CD4-positive, CD25-positive, alpha-beta regulatory T cell (primary cell): ENCODE measurements around the gene BRI3. TPM values are rescaled to one million over a fixed set of nuclear protein-coding genes. Genes with fewer than 3 reads are reported as not detected.
A peak's percentile ranks its signal among the peaks of the same experiment; 100 is the strongest.

Source experiments
- ATAC-seq, 2 donors: fragments of 150-1000 bp; cut with Tn5 transposase; one replicate each; pipeline ENCODE4 v1.10.0; 2021; ENCODE audit warnings: low read depth in 2 of 2, moderate number of reproducible peaks in 2 of 2, moderate library complexity in 1 of 2
- DNase-seq, 3 donors: peaks; one replicate each; pipeline versions ENCODE4 v3.0.0 to v3.0.0-alpha.2; 2012 to 2022; ENCODE audit warnings: mixed read lengths in 1 of 3
- H3K27ac ChIP-seq: one replicate; pipeline ENCODE4 v1.7.0; 2013; ENCODE audit warnings: mild to moderate bottlenecking, low read length; ENCODE audit not compliant: insufficient read depth, poor library complexity, severe bottlenecking
- H3K27me3 ChIP-seq: one replicate; pipeline ENCODE4 v1.7.0; 2013; ENCODE audit warnings: low read length; ENCODE audit not compliant: control insufficient read depth, insufficient read depth
- H3K36me3 ChIP-seq: one replicate; pipeline ENCODE4 v1.7.0; 2013; ENCODE audit warnings: mild to moderate bottlenecking, low read length, moderate library complexity; ENCODE audit not compliant: control insufficient read depth, insufficient read depth
- H3K4me1 ChIP-seq: 2 replicates; pipeline ENCODE4 v1.7.0; 2013; ENCODE audit warnings: mild to moderate bottlenecking, low read length; ENCODE audit not compliant: insufficient read depth, control insufficient read depth, poor library complexity, severe bottlenecking
- H3K4me3 ChIP-seq: one replicate; pipeline ENCODE4 v1.7.0; 2013; ENCODE audit warnings: low read depth, mild to moderate bottlenecking, low read length, moderate library complexity
- H3K9me3 ChIP-seq, 2 experiments: 1 replicate in 1 of 2; 2 replicates in 1 of 2; pipeline ENCODE4 v1.7.0; 2013; ENCODE audit warnings: low read length in 2 of 2, mild to moderate bottlenecking in 1 of 2, moderate library complexity in 1 of 2; ENCODE audit not compliant: control insufficient read depth in 2 of 2
- H3K27ac Mint-ChIP-seq, 3 donors: one replicate each; pipeline ENCODE4 v1.8.0; 2020 to 2022; ENCODE audit warnings: mild to moderate bottlenecking in 3 of 3, mixed read lengths in 3 of 3, moderate library complexity in 2 of 3
- H3K27me3 Mint-ChIP-seq: one replicate; pipeline ENCODE4 v1.8.0; 2022; ENCODE audit warnings: mild to moderate bottlenecking, mixed read lengths
- H3K36me3 Mint-ChIP-seq: one replicate; pipeline ENCODE4 v1.8.0; 2020; ENCODE audit warnings: mixed read lengths
- H3K4me1 Mint-ChIP-seq, 4 donors: one replicate each; pipeline ENCODE4 v1.8.0; 2020 to 2022; ENCODE audit warnings: mixed read lengths in 4 of 4, mild to moderate bottlenecking in 1 of 4
- H3K4me3 Mint-ChIP-seq, 4 donors: one replicate each; pipeline ENCODE4 v1.8.0; 2020 to 2022; ENCODE audit warnings: mild to moderate bottlenecking in 4 of 4, mixed read lengths in 4 of 4, moderate library complexity in 3 of 4
- H3K9me3 Mint-ChIP-seq, 7 donors: one replicate each; pipeline ENCODE4 v1.8.0; 2020 to 2022; ENCODE audit warnings: mixed read lengths in 7 of 7, mild to moderate bottlenecking in 3 of 7, moderate library complexity in 2 of 7
- polyA plus RNA-seq, 4 donors: library from polyadenylated mRNA; unstranded; fragments of 300-500 nt; fragmentation: Illumina TruSeq; gene quantifications; one replicate each; pipeline ENCODE4 v1.2.3, GENCODE V29; 2021
- total RNA-seq: library from RNA; stranded (reverse); gene quantifications from one replicate; pipeline ENCODE4 v1.2.3, GENCODE V29; 2022

Gene BRI3
- total and polyA plus RNA-seq, 5 donors from 2014 or later, result 15.6 to 55.9 (median 16.4) TPM

- H3K27ac Mint-ChIP-seq, result peak overlapping the region in 1 of 3 donors; percentile 54
- Histone ChIP-seq H3K27ac (no peak overlapping the region), H3K36me3 (peaks cover 14% of the 10 kb centered on the region), H3K27me3 (no peaks in the 10 kb centered on the region), H3K4me3 (no peak overlapping the region), H3K9me3 (no peaks in the 10 kb centered on the region), H3K4me1 (peaks cover 40% of the 10 kb centered on the region)
- peaks cover 17 to 65% (median 35%) of the 10 kb centered on the region in 4 donors for H3K4me1 Mint-ChIP-seq
- peak overlapping the region; percentile 33 to 93 (median 64) for H3K4me3 Mint-ChIP-seq
- H3K27me3 Mint-ChIP-seq, result no peaks in the 10 kb centered on the region
- DNase-seq (no peak), ATAC-seq (no peak)
- H3K36me3 Mint-ChIP-seq, result peaks cover 25% of the 10 kb centered on the region
- H3K9me3 Mint-ChIP-seq, result peaks cover 0 to 3% (median 0%) of the 10 kb centered on the region in 7 donors
Observed at GRCh38 chr7:98254516-98254915, 27.0 kb upstream of the BRI3 start.

- H3K4me1 ChIP-seq, result peaks cover 35% of the 10 kb centered on the region
- Mint-ChIP-seq H3K4me1 (peaks cover 17 to 60% (median 30%) of the 10 kb centered on the region in 4 donors), H3K4me3 (peak overlapping the region; percentile 33 to 93 (median 50)), H3K36me3 (peaks cover 25% of the 10 kb centered on the region), H3K27me3 (no peaks in the 10 kb centered on the region), H3K27ac (peak overlapping the region; percentile 9 to 54 (median 31)), H3K9me3 (peaks cover 0 to 3% (median 0%) of the 10 kb centered on the region in 7 donors)
- peaks cover 14% of the 10 kb centered on the region for H3K36me3 ChIP-seq
- ATAC-seq (no peak), DNase-seq (peak in 2 of 3 donors; percentile 23 to 92)
- no peaks in the 10 kb centered on the region for H3K9me3 ChIP-seq
- H3K27ac ChIP-seq, result no peak overlapping the region
- no peak overlapping the region for H3K4me3 ChIP-seq
- H3K27me3 ChIP-seq, result no peaks in the 10 kb centered on the region
Observed at GRCh38 chr7:98254951-98255610, 26.4 kb upstream of the BRI3 start.

GRCh38 chr7:98256431-98256830 lies 25.1 kb upstream of the BRI3 start:
- no peak overlapping the region for H3K27ac ChIP-seq
- H3K9me3 Mint-ChIP-seq, result peaks cover 0 to 3% (median 0%) of the 10 kb centered on the region in 7 donors
- peak overlapping the region in 1 of 3 donors; percentile 32 for H3K27ac Mint-ChIP-seq
- ATAC-seq (no peak), DNase-seq (no peak)
- H3K27me3 Mint-ChIP-seq, result no peaks in the 10 kb centered on the region
- peaks cover 23% of the 10 kb centered on the region for H3K36me3 ChIP-seq
- peak overlapping the region in 1 of 4 donors; percentile 58 for H3K4me3 Mint-ChIP-seq
- no peak overlapping the region for H3K4me3 ChIP-seq
- H3K4me1 Mint-ChIP-seq, result peaks cover 12 to 47% (median 23%) of the 10 kb centered on the region in 4 donors
- no peaks in the 10 kb centered on the region for H3K27me3 ChIP-seq
- H3K4me1 ChIP-seq, result peaks cover 21% of the 10 kb centered on the region
- peaks cover 29% of the 10 kb centered on the region for H3K36me3 Mint-ChIP-seq
- no peaks in the 10 kb centered on the region for H3K9me3 ChIP-seq

- peaks cover 34% of the 10 kb centered on the region for H3K36me3 Mint-ChIP-seq
Observed at GRCh38 chr7:98257701-98258100, 23.8 kb upstream of the BRI3 start.

GRCh38 chr7:98265841-98266271 lies 15.6 kb upstream of the BRI3 start:
- H3K27me3 ChIP-seq, result no peaks in the 10 kb centered on the region
- H3K9me3 ChIP-seq, result no peaks in the 10 kb centered on the region
- no peak overlapping the region for H3K27ac ChIP-seq
- Mint-ChIP-seq H3K9me3 (no peaks in the 10 kb centered on the region), H3K27ac (no peak overlapping the region), H3K27me3 (peaks cover 6% of the 10 kb centered on the region), H3K4me3 (peak overlapping the region in 1 of 4 donors; percentile 69), H3K4me1 (peaks cover 0 to 9% (median 4%) of the 10 kb centered on the region in 4 donors), H3K36me3 (peaks cover 22% of the 10 kb centered on the region)
- no peak for ATAC-seq
- no peaks in the 10 kb centered on the region for H3K4me1 ChIP-seq
- peaks cover 13% of the 10 kb centered on the region for H3K36me3 ChIP-seq
- H3K4me3 ChIP-seq, result no peak overlapping the region
- no peak for DNase-seq

More at GRCh38 chr7:98257701-98258100, 23.8 kb upstream of the BRI3 start:
- Histone ChIP-seq H3K4me3 (no peak overlapping the region), H3K9me3 (no peaks in the 10 kb centered on the region), H3K36me3 (peaks cover 28% of the 10 kb centered on the region), H3K27me3 (no peaks in the 10 kb centered on the region), H3K4me1 (peaks cover 15% of the 10 kb centered on the region), H3K27ac (no peak overlapping the region)
- no peak for ATAC-seq
- Mint-ChIP-seq H3K27me3 (no peaks in the 10 kb centered on the region), H3K4me1 (peaks cover 11 to 40% (median 20%) of the 10 kb centered on the region in 4 donors), H3K9me3 (peaks cover 0 to 3% (median 0%) of the 10 kb centered on the region in 7 donors), H3K27ac (no peak overlapping the region), H3K4me3 (no peak overlapping the region)
- no peak for DNase-seq

GRCh38 chr7:98266840-98267239 lies 14.6 kb upstream of the BRI3 start:
- ATAC-seq, result no peak
- Histone ChIP-seq H3K9me3 (no peaks in the 10 kb centered on the region), H3K27ac (no peak overlapping the region), H3K36me3 (peaks cover 4% of the 10 kb centered on the region), H3K4me3 (no peak overlapping the region), H3K4me1 (no peaks in the 10 kb centered on the region), H3K27me3 (no peaks in the 10 kb centered on the region)
- H3K27ac Mint-ChIP-seq, result no peak overlapping the region
- DNase-seq, result peak in 1 of 3 donors; percentile 36
- no peaks in the 10 kb centered on the region for H3K9me3 Mint-ChIP-seq
- H3K36me3 Mint-ChIP-seq, result peaks cover 20% of the 10 kb centered on the region
- H3K4me3 Mint-ChIP-seq, result no peak overlapping the region
- H3K27me3 Mint-ChIP-seq, result peaks cover 6% of the 10 kb centered on the region
- peaks cover 0 to 10% (median 4%) of the 10 kb centered on the region in 4 donors for H3K4me1 Mint-ChIP-seq

GRCh38 chr7:98267303-98267702 lies 14.2 kb upstream of the BRI3 start:
- H3K36me3 ChIP-seq, result peaks cover 3% of the 10 kb centered on the region
- ATAC-seq, result no peak
- peaks cover 0 to 11% (median 4%) of the 10 kb centered on the region in 4 donors for H3K4me1 Mint-ChIP-seq
- no peak overlapping the region for H3K27ac ChIP-seq
- H3K27ac Mint-ChIP-seq, result peak overlapping the region in 1 of 3 donors; percentile 79
- H3K36me3 Mint-ChIP-seq, result peaks cover 18% of the 10 kb centered on the region
- no peaks in the 10 kb centered on the region for H3K4me1 ChIP-seq
- no peak overlapping the region for H3K4me3 ChIP-seq
- no peaks in the 10 kb centered on the region for H3K9me3 ChIP-seq
- DNase-seq, result no peak
- H3K27me3 ChIP-seq, result no peaks in the 10 kb centered on the region
- H3K4me3 Mint-ChIP-seq, result no peak overlapping the region
- no peaks in the 10 kb centered on the region for H3K9me3 Mint-ChIP-seq
- H3K27me3 Mint-ChIP-seq, result peaks cover 6% of the 10 kb centered on the region
